Retinal pigment epithelial cell (primary cell): Measurements from ENCODE around the gene GRIP1.

Source experiments
- DNase-seq: peaks from one replicate; pipeline ENCODE4 v3.0.0-alpha.2; 2010; ENCODE audit warnings: low read depth
- H3K4me3 ChIP-seq: 2 replicates; pipeline ENCODE4 v1.5.1; 2011; ENCODE audit warnings: mild to moderate bottlenecking, low read length, control low read depth, moderate library complexity
- TF ChIP-seq, protein P1 (sequence below): conservative IDR thresholded peaks from 2 replicates; pipeline ENCODE4 v1.5.1; 2011; ENCODE audit warnings: low read depth, low read length, control low read depth, inconsistent platforms

GRIP1 gene

DNA sequence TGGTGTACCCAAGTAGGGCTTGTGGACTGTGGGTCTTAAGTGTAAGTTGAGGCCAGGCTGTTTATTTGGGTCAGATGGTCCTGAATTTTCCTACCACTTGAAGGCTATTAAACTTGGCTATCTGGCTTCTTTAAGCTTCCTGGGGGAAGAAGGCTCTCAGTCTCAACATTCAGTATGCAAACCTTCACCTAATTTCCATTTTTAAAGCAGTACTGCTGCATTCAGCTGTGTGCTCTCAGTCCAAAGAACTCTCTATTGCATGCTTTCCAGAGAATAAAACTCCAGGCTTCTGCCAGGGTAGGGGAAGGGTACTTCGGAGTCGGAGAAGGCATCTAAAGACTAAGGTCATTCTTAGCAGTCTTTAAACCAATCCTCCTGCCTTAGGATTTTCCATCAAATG lies 252.2 kb downstream of the GRIP1 start:
- H3K4me3 ChIP-seq = no peak overlapping the region
- DNase-seq = no peak
- TF ChIP-seq, protein P1, sequence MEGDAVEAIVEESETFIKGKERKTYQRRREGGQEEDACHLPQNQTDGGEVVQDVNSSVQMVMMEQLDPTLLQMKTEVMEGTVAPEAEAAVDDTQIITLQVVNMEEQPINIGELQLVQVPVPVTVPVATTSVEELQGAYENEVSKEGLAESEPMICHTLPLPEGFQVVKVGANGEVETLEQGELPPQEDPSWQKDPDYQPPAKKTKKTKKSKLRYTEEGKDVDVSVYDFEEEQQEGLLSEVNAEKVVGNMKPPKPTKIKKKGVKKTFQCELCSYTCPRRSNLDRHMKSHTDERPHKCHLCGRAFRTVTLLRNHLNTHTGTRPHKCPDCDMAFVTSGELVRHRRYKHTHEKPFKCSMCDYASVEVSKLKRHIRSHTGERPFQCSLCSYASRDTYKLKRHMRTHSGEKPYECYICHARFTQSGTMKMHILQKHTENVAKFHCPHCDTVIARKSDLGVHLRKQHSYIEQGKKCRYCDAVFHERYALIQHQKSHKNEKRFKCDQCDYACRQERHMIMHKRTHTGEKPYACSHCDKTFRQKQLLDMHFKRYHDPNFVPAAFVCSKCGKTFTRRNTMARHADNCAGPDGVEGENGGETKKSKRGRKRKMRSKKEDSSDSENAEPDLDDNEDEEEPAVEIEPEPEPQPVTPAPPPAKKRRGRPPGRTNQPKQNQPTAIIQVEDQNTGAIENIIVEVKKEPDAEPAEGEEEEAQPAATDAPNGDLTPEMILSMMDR = no peak

DNA sequence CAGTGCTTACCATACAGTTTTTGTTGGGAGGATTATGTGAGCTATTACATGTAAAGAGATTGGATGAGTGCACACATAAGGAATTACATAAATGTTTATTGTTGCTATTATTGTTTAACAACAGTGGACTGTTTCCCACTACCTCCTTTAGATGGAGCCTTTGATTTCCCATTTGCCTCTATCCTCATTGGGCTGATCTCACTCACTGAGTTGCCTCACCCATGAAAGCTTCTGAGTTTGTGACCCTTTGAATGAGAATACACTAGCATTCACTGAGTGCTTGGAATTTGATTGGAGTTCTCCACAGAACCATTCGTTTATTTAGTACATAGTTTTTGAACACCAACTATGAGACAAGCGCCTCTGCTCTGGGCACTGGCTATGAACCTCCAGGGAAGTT lies 255.6 kb downstream of the GRIP1 start:
- DNase-seq = no peak
- TF ChIP-seq, protein P1 = no peak
- no peak overlapping the region for H3K4me3 ChIP-seq

DNA sequence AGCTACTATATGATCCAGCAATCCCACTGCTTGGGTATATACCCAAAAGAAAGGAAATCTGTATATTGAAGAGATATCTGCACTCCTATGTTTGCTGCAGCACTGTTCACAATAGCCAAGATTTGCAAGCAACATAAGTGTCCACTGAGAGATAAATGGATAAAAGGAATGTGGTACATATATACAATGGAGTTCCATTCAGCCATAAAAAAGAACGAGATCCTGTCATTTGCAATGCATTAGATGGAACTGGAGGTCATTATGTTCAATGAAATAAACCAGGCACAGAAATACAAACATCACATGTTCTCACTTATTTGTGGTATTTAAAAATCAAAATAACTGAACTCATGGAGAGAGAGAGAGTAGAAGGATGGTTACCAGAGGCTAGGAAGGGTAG lies 260.0 kb downstream of the GRIP1 start:
- no peak overlapping the region for H3K4me3 ChIP-seq
- TF ChIP-seq, protein P1 = no peak
- DNase-seq = no peak

DNA sequence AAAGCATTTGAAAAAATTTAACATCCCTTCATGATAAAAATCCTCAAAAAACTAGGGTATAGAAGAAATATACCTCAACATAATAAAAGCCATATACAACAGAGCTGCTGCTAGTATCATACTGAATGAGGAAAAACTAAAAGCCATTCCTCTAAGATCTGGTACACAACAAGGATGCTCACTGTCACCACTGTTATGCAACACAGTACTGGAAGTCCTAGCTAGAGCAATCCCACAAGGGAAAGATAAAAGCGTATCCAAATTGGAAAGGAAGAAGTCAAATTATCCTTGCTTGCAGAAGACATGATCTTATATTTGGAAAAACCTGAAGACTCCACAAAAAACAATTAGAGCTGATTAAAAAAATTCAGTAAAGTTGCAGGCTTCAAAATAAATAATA lies 261.7 kb downstream of the GRIP1 start:
- no peak for DNase-seq
- TF ChIP-seq, protein P1 = no peak
- no peak overlapping the region for H3K4me3 ChIP-seq

DNA sequence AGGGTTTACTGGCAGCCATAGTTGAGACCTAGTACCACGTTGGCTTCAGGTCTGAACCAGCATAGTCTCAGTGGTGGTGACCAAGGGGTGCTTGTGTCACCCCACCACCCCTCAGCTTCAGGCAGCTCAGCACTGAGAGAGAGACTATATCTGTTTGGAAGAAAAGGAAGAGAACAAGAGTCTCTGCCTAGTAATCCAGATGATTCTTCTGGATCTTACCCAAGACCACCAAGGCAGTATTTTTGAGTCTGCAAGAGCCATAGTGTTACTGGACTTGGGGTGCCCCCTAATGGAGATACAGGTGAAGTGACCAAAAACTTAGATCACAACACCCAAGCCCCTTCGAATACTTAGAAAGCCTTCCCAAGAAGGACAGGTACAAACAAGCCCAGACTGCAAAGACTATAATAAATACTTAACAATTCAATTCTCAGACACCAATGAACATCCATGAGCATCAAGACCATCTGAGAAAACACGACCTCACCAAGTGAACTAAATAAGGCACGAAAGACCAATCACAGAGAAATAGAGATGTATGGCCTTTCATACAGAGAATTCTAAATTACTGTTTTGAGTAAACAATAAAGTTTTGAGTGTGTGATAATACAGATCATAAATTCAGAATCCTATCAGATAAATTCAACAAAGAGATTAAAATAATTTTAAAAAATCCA lies 269.5 kb downstream of the GRIP1 start:
- TF ChIP-seq, protein P1 = peak; percentile 69
- H3K4me3 ChIP-seq = no peak overlapping the region
- DNase-seq = no peak

DNA sequence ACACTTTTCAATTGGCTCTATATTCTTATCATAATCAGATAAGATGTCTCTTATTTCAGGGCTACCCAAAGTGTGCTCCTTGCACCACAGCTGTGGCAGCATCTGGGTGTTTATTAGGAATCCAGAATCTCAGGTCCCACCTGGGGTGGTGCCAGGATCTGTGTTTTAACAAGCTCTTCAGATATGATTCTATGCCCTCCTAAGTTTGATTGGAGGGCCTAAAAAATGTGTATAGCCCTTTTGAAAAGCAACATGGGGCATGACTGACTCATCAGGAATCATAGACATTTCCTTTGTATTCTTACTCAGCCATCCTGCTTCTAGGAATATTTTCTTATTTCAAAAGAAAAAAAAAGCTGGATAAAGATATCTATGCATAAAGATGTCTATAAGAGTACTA lies 273.5 kb downstream of the GRIP1 start:
- TF ChIP-seq, protein P1 = no peak
- DNase-seq = no peak
- H3K4me3 ChIP-seq = no peak overlapping the region

DNA sequence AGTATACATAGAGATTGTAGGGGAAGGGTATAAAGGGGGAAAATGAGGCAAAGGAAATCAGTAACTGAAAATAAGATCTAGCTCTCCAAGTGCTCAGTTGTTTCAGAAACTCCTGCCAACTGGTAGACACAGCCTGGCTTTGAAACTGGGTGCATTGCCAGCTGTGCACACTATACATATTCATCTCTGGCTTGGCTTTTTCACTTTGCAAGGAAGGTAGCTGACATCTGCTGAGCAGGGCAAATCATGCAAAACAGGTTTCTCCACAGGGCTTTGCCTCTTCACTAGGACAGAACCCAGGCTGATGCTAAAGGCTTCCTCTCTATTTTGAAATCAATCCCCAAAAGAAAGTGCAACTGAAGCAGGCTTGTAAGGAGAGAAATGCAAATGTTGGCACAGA lies 275.1 kb downstream of the GRIP1 start:
- no peak overlapping the region for H3K4me3 ChIP-seq
- TF ChIP-seq, protein P1 = no peak
- no peak for DNase-seq
